ENCODE results near the gene SLC50A1.

The SLC50A1 gene

GRCh38 chr1:155127967-155128754 lies 7.5 kb upstream of the SLC50A1 start:
- peak overlapping the region; percentile 55 to 75 for H3K4me3 ChIP-seq (replicated peaks in 1 of 2; ENCODE audit: low read depth in 2 of 2, low read length in 2 of 2)
- TF ChIP-seq, protein P1, sequence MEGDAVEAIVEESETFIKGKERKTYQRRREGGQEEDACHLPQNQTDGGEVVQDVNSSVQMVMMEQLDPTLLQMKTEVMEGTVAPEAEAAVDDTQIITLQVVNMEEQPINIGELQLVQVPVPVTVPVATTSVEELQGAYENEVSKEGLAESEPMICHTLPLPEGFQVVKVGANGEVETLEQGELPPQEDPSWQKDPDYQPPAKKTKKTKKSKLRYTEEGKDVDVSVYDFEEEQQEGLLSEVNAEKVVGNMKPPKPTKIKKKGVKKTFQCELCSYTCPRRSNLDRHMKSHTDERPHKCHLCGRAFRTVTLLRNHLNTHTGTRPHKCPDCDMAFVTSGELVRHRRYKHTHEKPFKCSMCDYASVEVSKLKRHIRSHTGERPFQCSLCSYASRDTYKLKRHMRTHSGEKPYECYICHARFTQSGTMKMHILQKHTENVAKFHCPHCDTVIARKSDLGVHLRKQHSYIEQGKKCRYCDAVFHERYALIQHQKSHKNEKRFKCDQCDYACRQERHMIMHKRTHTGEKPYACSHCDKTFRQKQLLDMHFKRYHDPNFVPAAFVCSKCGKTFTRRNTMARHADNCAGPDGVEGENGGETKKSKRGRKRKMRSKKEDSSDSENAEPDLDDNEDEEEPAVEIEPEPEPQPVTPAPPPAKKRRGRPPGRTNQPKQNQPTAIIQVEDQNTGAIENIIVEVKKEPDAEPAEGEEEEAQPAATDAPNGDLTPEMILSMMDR (IDR thresholded peaks at IDR 0.05; ENCODE audit: low read depth, low read length) = no peak
- DNase-seq (ENCODE audit: low read depth in 2 of 2) = no peak

GRCh38 chr1:155128755-155129473 lies 6.7 kb upstream of the SLC50A1 start:
- peak overlapping the region; percentile 55 to 75 for H3K4me3 ChIP-seq (replicated peaks in 1 of 2; ENCODE audit: low read depth in 2 of 2, low read length in 2 of 2)
- TF ChIP-seq, protein P1 (IDR thresholded peaks at IDR 0.05; ENCODE audit: low read depth, low read length) = no peak
- peak in 1 of 2 donors; percentile 30 for DNase-seq (ENCODE audit: low read depth in 2 of 2)

GRCh38 chr1:155130272-155131006 lies 5.2 kb upstream of the SLC50A1 start:
- peak overlapping the region; percentile 7 to 27 for H3K4me3 ChIP-seq (replicated peaks in 1 of 2; ENCODE audit: low read depth in 2 of 2, low read length in 2 of 2)
- TF ChIP-seq, protein P1 (IDR thresholded peaks at IDR 0.05; ENCODE audit: low read depth, low read length) = no peak
- no peak for DNase-seq (ENCODE audit: low read depth in 2 of 2)

GRCh38 chr1:155131285-155131684 lies 4.4 kb upstream of the SLC50A1 start:
- H3K4me3 ChIP-seq (replicated peaks in 1 of 2; ENCODE audit: low read depth in 2 of 2, low read length in 2 of 2) = no peak overlapping the region
- no peak for DNase-seq (ENCODE audit: low read depth in 2 of 2)
- TF ChIP-seq, protein P1 (IDR thresholded peaks at IDR 0.05; ENCODE audit: low read depth, low read length) = no peak

DNA sequence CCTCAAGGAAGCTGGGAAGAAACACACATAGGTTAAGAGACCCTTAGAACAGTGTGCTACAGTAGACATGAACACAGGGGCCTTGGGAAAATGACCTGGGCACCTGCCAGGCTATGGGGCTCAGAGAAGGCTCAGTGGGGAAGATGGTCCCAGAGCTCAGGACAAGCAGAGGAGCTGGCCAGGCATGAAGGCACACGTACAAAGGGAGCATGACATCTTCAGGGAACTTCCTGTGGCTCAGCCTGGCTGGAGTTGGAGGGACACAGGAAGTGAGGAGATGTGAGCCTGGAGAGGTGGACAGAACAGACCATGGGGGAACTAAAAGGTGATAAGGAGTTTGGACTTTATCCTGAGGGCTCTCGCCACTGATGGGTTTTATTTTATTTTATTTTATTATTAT lies 3.8 kb upstream of the SLC50A1 start:
- no peak for DNase-seq (ENCODE audit: low read depth in 2 of 2)
- no peak overlapping the region for H3K4me3 ChIP-seq (replicated peaks in 1 of 2; ENCODE audit: low read depth in 2 of 2, low read length in 2 of 2)
- TF ChIP-seq, protein P1 (IDR thresholded peaks at IDR 0.05; ENCODE audit: low read depth, low read length) = no peak

- DNase-seq (ENCODE audit: low read depth in 2 of 2) = no peak
- H3K4me3 ChIP-seq (replicated peaks in 1 of 2; ENCODE audit: low read depth in 2 of 2, low read length in 2 of 2) = no peak overlapping the region
- TF ChIP-seq, protein P1 (IDR thresholded peaks at IDR 0.05; ENCODE audit: low read depth, low read length) = no peak
Observed at GRCh38 chr1:155133799-155134281, 1.8 kb upstream of the SLC50A1 start.

Measured in cardiac fibroblast (primary cell).